HK-2 (cell line): ENCODE results near the gene ZNF584.

Experiments
- DNase-seq: peaks from one replicate; pipeline ENCODE4 v3.0.0-alpha.2; 2018; ENCODE audit not compliant: unreplicated experiment

The ZNF584 gene

GRCh38 chr19:58385891-58386575, 22.4 kb upstream of the ZNF584 start:
- peak; percentile 59 for DNase-seq

- DNase-seq: peak; percentile 98
These were observed 21.7 kb upstream of the ZNF584 start, which contains the start of gene RPS5 for GRCh38 chr19:58386576-58387337. TSS of gene RPS5 (plus strand) at chr19:58387269. CDS start at chr19:58388138, 869 bp downstream.

- peak; percentile 22 for DNase-seq
These were observed 20.9 kb upstream of the ZNF584 start for GRCh38 chr19:58387338-58388174.

- DNase-seq: no peak
These were observed 20.3 kb upstream of the ZNF584 start for GRCh38 chr19:58388175-58388526.

DNA sequence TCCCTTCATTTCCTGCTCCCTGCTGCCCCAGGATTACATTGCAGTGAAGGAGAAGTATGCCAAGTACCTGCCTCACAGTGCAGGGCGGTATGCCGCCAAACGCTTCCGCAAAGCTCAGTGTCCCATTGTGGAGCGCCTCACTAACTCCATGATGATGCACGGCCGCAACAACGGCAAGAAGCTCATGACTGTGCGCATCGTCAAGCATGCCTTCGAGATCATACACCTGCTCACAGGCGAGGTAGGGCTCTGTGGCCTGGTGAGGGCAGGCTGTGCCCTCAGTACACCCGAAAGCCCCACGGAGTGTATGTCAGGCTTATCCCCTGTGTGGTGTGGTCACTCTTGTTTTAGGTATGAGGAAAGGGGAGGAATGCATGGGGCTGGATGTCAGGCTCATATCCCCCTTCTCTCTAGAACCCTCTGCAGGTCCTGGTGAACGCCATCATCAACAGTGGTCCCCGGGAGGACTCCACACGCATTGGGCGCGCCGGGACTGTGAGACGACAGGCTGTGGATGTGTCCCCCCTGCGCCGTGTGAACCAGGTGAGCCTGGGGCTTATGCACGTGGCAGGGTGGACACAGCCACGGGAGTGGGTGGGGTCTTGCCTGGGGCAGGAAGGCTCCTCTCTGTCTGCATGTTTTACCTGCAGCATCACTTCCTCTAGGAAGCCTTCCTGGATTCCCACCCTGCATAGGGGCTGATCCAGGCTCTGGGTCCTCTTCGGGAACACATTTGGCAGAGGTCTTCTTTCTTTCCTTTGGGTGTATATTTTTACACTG, 15.3 kb upstream of the ZNF584 start:
- no peak for DNase-seq

GRCh38 chr19:58393725-58394033, 14.8 kb upstream of the ZNF584 start:
- DNase-seq: no peak

- no peak for DNase-seq
These were observed 13.6 kb upstream of the ZNF584 start for GRCh38 chr19:58394821-58395219.

DNA sequence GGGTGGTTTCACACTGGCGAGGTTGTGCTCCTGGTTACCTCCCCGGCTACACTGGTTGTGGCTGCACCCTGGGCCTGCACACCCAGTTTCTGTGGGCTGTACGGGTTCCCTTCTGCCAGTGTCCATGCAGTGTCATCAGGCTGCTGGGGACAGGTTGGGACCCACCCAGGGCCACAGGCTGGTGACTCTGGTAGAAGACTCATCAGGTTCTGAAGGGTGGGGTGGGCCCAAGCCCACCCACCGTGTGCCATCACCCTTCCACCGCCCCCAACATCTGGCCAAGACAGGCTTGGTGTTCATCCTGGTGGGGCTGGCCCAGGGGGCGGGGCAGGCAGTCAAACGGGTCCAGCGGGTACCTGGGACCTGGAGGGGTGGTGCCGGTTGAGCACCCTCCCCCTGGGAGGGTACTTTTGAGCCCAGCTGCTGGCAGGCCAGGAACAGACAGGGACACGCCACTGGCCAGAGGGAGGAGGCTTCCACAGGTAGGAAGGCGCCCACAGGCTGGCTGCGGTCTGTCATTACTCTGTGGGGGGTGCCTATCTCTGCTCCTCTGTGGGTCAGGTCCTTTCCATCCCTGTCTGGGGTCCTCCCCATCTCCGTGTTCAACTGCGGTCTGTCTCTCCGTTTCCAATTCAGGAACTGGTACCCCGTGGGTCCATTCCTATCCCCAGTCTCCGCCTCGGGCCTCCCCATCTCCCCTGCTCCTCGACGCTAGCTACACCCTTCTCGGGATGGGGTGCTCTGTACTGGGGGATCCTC, 13.1 kb upstream of the ZNF584 start, which contains the start of gene RNF225:
Gene RNF225, plus strand, starts transcription at position 437 of the 759 bp plus-strand sequence. CDS start 434 bp downstream, outside the sequence.
- DNase-seq: peak; percentile 68

DNA sequence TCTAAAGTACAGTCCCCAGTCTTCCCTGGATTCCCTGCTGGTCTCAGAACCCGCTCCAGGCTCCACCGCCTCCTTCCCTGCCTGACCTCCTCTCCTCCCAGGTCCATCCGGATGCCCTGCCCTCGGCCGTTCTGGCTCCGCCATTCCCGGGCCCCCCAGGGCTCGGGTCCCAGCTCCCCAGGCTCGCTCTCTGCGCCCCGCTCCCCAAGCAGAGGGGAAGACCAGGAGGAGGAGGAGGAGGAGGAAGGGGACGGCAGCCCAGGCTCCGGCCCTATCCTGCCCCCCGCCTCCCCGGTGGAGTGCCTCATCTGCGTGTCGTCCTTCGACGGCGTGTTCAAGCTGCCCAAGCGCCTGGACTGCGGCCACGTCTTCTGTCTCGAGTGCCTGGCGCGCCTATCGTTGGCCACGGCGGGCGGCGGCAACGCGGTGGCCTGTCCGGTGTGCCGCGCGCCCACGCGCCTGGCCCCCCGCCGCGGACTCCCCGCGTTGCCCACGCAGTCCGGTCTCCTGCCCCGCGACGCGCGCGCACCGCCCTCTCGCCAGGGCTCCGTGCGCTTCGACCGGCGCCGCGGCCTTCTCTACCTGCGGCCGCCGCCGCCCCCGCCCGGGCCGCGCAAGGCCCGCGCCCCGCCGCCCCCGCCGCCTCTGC, 12.3 kb upstream of the ZNF584 start:
- peak; percentile 45 for DNase-seq

DNA sequence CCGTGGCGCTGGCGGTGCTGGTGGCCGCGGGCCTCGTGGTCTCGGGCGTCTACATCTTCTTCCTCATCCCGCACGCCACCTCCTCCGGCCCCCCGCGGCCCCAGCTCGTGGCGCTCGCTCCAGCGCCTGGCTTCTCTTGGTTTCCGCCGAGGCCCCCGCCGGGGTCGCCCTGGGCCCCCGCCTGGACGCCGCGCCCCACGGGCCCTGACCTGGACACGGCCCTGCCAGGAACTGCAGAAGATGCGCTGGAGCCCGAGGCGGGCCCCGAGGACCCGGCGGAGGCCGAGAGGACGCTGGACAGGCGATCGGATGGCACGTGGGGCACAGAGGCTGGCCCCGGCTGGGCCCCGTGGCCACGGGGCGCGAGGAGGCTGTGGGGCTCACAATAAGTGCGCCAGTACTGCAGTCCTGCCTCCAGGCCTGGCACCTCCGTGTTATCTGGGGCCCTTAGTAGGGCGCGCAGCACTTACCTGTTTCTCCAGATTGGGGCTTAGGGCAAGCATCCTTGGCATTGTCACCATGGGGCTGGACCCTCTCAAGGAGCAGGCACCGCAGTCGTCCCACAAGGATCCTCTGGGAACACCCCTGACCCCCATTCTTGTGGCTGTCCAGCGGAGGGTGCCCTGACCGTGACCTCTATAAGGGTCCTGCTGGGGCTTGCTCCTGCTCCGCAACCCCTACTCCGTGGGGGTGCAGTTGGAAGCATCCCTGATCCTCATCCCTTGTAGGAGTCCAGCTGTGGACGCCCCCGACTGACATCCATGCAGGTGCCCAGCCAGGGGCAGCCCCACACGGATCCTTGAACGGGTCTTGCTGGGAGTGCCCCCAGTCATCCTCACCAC, 11.5 kb upstream of the ZNF584 start:
- no peak for DNase-seq

DNA sequence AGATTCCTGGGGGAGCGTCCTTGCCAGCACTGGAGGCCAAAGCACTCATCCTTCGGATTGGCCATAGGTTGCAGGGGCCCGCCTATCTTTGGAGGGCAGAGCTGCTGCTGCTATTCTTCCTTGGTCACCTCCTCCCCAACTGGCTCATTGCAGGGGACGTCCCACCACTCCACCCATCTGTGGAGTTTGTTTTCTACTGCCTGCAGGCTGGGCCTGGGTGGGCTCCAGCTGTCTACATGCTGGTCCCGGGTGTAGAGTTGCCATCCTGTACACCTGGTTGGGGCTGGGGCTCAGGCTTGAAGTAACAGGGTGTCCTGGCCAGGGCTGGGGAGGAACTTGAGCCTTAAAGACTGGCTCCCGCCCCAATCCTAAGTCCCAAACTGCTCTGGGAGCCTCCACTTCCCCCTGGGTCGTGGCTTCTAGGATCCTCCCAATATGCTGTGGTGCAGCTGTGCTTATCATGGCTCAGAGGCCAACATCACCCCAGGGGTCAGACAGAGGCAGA, 10.9 kb upstream of the ZNF584 start:
- no peak for DNase-seq

GRCh38 chr19:58398087-58398486, 10.4 kb upstream of the ZNF584 start:
- no peak for DNase-seq

DNA sequence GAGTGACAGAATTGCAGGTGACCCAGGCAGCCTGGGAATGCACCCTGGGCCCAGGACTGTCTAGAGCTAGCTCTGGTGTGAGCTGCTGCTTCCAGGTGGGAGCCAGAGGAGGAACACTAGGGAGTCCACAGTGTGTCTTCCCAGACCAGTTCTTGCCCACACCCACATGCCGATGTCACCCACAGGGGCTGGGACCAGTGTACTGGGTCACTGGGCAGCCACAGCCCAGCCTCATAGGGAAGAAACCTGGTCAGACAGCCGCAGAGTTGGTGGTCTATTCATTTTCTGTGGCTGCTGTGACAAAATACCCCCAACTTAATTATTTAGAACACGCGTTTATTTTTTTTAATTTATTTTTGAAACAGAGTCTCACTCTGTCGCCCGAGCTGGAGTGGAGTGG, 9.9 kb upstream of the ZNF584 start:
- no peak for DNase-seq

DNA sequence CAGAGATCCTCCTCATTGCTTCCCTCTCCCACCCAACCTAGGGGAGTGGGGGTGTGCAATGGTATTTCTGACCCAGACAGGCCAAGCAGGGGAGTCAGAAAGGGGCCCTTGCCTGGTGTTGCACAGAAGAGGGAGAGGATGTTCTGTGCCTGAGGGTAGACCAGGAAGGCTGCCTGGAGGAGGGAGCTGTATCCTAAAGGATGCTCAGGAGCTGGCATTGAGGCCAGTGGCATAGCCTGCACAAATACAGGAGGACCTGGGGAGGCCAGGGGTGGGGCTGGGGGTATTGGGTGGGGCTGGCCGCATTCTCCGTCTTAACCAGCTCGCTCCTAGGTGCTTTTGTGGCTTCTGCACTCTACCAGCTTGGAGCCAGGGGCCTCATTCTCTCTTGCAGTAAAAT, 8.5 kb upstream of the ZNF584 start:
- no peak for DNase-seq

- DNase-seq: peak; percentile 73
These were observed 8.0 kb upstream of the ZNF584 start for GRCh38 chr19:58400316-58400915.

- peak; percentile 100 for DNase-seq
These were observed 7.3 kb upstream of the ZNF584 start for GRCh38 chr19:58400916-58401839.

GRCh38 chr19:58401840-58402421, 6.5 kb upstream of the ZNF584 start:
- DNase-seq: no peak
